MCF 10A (cell line): ENCODE data around the gene DNAH10. TPM values are rescaled to one million over a fixed set of nuclear protein-coding genes. Genes with fewer than 3 reads are reported as not detected.

Experiments used
- BruUV-seq: library from RNA; stranded (reverse); fragments of 400-500 nt; replicated peaks from 2 replicates; lab custom pipeline; 2021; lab: Mats Ljungman, UMichigan
- CTCF ChIA-PET: fragments of 300-600 bp; sonication (Branson Sonifier 250); formaldehyde crosslinking; extraction: SDS; loops from one replicate; lab custom pipeline; 2021; ENCODE audit warnings: antibody characterized with exemption, inconsistent platforms; lab: Yijun Ruan, JAX
- POLR2A ChIA-PET: fragments of 300-600, 350-650 bp; sonication (Branson Sonifier 250); formaldehyde crosslinking; extraction: SDS; loops from one replicate; lab custom pipeline; 2020; ENCODE audit warnings: antibody characterized with exemption, inconsistent platforms; lab: Yijun Ruan, JAX
- DNase-seq: peaks from one replicate; pipeline ENCODE4 v3.0.0-alpha.2; 2018; ENCODE audit not compliant: unreplicated experiment
- H3K27ac Mint-ChIP-seq: one replicate; pipeline ENCODE4 v1.8.0; 2022; ENCODE audit warnings: mild to moderate bottlenecking, low read depth, mixed read lengths; ENCODE audit not compliant: unreplicated experiment
- H3K27me3 Mint-ChIP-seq: one replicate; pipeline ENCODE4 v1.8.0; 2022; ENCODE audit warnings: mixed read lengths; ENCODE audit not compliant: insufficient read depth, unreplicated experiment
- H3K36me3 Mint-ChIP-seq: one replicate; pipeline ENCODE4 v1.8.0; 2022; ENCODE audit warnings: mild to moderate bottlenecking, moderate library complexity, mixed read lengths; ENCODE audit not compliant: insufficient read depth, unreplicated experiment
- H3K4me1 Mint-ChIP-seq: one replicate; pipeline ENCODE4 v1.8.0; 2022; ENCODE audit warnings: mixed read lengths; ENCODE audit not compliant: insufficient read depth, unreplicated experiment
- H3K4me3 Mint-ChIP-seq: one replicate; pipeline ENCODE4 v1.8.0; 2022; ENCODE audit warnings: mild to moderate bottlenecking, moderate library complexity, mixed read lengths; ENCODE audit not compliant: unreplicated experiment
- H3K9me3 Mint-ChIP-seq: one replicate; pipeline ENCODE4 v1.8.0; 2022; ENCODE audit warnings: mixed read lengths; ENCODE audit not compliant: unreplicated experiment
- intact Hi-C: fragments of 100-400 bp; cut with micrococcal nuclease; formaldehyde crosslinking; loops from 2 replicates; pipeline ENCODE4 v1.14.1; 2022
- total RNA-seq: library from RNA; stranded (reverse); gene quantifications from 2 replicates; pipeline ENCODE4 v1.2.3, GENCODE V29; 2022
- TF ChIP-seq, protein P1 (sequence below): fragments of 200-600 bp; IDR thresholded peaks from one replicate; pipeline ENCODE4 v1.8.0; 2022; ENCODE audit warnings: antibody characterized with exemption, mild to moderate bottlenecking; ENCODE audit not compliant: unreplicated experiment

The DNAH10 gene
- total RNA-seq, 1 experiment from 2014 or later: 0.21 TPM

- intact Hi-C loops: no loop called here
- H3K27ac Mint-ChIP-seq: peak overlapping the region; percentile 20
- no peak overlapping the region for H3K4me3 Mint-ChIP-seq
- no peaks in the 10 kb centered on the region for H3K9me3 Mint-ChIP-seq
- POLR2A ChIA-PET: interaction anchor here (0.8 kb wide), 1 partner anchor 26 kb away, joined by 3 read pairs; no protein-coding TSS in a partner anchor
- peaks cover 6% of the 10 kb centered on the region for H3K4me1 Mint-ChIP-seq
- no peaks in the 10 kb centered on the region for H3K27me3 Mint-ChIP-seq
- CTCF ChIA-PET: interaction anchor here (0.7 to 1.5 kb wide), 2 partner anchors 10 to 14 kb away, joined by 3 to 4 read pairs; no protein-coding TSS in a partner anchor
- DNase-seq: peak; percentile 70
- no TSS peak for BruUV-seq
- TF ChIP-seq, protein P1, sequence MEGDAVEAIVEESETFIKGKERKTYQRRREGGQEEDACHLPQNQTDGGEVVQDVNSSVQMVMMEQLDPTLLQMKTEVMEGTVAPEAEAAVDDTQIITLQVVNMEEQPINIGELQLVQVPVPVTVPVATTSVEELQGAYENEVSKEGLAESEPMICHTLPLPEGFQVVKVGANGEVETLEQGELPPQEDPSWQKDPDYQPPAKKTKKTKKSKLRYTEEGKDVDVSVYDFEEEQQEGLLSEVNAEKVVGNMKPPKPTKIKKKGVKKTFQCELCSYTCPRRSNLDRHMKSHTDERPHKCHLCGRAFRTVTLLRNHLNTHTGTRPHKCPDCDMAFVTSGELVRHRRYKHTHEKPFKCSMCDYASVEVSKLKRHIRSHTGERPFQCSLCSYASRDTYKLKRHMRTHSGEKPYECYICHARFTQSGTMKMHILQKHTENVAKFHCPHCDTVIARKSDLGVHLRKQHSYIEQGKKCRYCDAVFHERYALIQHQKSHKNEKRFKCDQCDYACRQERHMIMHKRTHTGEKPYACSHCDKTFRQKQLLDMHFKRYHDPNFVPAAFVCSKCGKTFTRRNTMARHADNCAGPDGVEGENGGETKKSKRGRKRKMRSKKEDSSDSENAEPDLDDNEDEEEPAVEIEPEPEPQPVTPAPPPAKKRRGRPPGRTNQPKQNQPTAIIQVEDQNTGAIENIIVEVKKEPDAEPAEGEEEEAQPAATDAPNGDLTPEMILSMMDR: no peak
- H3K36me3 Mint-ChIP-seq: no peaks in the 10 kb centered on the region
Measured at GRCh38 chr12:123942238-123942653, 180.1 kb downstream of the DNAH10 start.

- peaks cover 6% of the 10 kb centered on the region for H3K4me1 Mint-ChIP-seq
- no peak overlapping the region for H3K4me3 Mint-ChIP-seq
- BruUV-seq: no TSS peak
- no peaks in the 10 kb centered on the region for H3K27me3 Mint-ChIP-seq
- no peaks in the 10 kb centered on the region for H3K36me3 Mint-ChIP-seq
- CTCF ChIA-PET: interaction anchor here (0.6 to 1.5 kb wide), 5 partner anchors 9 to 825 kb away, joined by 3 to 5 read pairs (median 3); no protein-coding TSS in a partner anchor
- peak overlapping the region; percentile 20 for H3K27ac Mint-ChIP-seq
- intact Hi-C loops: no loop called here
- H3K9me3 Mint-ChIP-seq: no peaks in the 10 kb centered on the region
- POLR2A ChIA-PET: interaction anchor here (0.8 kb wide), 2 partner anchors 12 to 27 kb away, joined by 3 to 5 read pairs; no protein-coding TSS in a partner anchor
- TF ChIP-seq, protein P1: no peak
- no peak for DNase-seq
Measured at GRCh38 chr12:123942911-123943648, 181.0 kb downstream of the DNAH10 start.

DNA sequence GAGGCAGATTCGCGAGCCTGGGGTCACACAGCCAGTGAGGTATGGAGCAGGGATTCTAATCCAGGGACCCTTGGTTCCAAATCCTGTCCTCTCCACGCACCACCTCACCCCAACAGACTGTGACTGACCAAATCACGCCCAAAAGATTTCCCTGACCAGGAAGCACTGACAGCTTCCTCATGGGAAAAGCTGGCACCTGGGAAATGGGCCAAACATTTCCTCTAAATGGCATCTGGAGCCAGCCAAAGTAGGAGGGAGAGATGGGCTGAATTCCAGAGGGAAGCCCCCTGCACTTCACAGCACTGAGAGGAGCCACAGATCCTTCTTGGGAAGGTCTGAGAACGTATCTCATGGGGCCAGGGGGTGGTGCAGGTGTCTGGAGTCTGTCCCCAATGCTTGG, 181.7 kb downstream of the DNAH10 start:
- Mint-ChIP-seq H3K36me3 (no peaks in the 10 kb centered on the region), H3K27ac (no peak overlapping the region), H3K9me3 (no peaks in the 10 kb centered on the region), H3K4me1 (peaks cover 6% of the 10 kb centered on the region), H3K27me3 (no peaks in the 10 kb centered on the region), H3K4me3 (no peak overlapping the region)
- ChIA-PET CTCF (interaction anchor here (0.6 kb wide), 1 partner anchor 824 kb away, joined by 3 read pairs; no protein-coding TSS in a partner anchor), POLR2A (interaction anchor here (0.8 kb wide), 1 partner anchor 13 kb away, joined by 5 read pairs; no protein-coding TSS in a partner anchor)
- intact Hi-C loops: no loop called here
- TF ChIP-seq, protein P1: no peak
- DNase-seq: no peak
- BruUV-seq: no TSS peak

DNA sequence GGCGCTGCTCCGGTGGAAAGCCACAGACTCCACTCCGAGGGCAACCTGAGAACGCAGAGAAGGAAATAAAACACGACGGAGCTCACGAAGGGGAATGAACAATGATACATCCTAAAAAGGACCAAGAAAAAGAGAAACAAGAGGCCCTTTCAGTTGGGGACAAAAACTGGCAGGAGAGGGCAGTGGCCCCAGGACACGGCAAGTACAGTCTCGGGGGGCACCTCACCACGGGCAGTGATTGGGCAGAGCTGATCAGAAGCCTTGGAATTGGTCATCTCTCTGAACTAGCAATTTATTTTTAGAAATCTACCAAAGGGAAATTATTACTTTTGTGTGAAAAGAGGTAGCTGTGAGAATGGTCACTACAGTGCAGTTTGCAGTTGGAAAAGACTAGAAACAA, 182.6 kb downstream of the DNAH10 start:
- no peak overlapping the region for H3K27ac Mint-ChIP-seq
- H3K4me3 Mint-ChIP-seq: no peak overlapping the region
- H3K4me1 Mint-ChIP-seq: peaks cover 6% of the 10 kb centered on the region
- no peaks in the 10 kb centered on the region for H3K27me3 Mint-ChIP-seq
- ChIA-PET POLR2A (no interaction called here), CTCF (interaction anchor here (1.2 kb wide), 1 partner anchor 39 kb away, joined by 3 read pairs; no protein-coding TSS in a partner anchor)
- H3K36me3 Mint-ChIP-seq: no peaks in the 10 kb centered on the region
- TF ChIP-seq, protein P1: no peak
- intact Hi-C loops: no loop called here
- no peaks in the 10 kb centered on the region for H3K9me3 Mint-ChIP-seq
- no peak for DNase-seq
- no TSS peak for BruUV-seq
